GM23338 (cell line): Measurements from ENCODE around the gene GPR141.

ENCODE experiments used
- EZH2phosphoT487 ChIP-seq: fragments of 200-600 bp; sonication (generic); IDR thresholded peaks from one replicate; pipeline ENCODE4 v1.8.1; 2018; ENCODE audit warnings: antibody characterized with exemption; ENCODE audit not compliant: unreplicated experiment
- TF ChIP-seq, protein P1 (sequence below): IDR thresholded peaks from one replicate; pipeline ENCODE4 v1.6.1; 2018; ENCODE audit warnings: antibody characterized with exemption; ENCODE audit not compliant: unreplicated experiment

DNA sequence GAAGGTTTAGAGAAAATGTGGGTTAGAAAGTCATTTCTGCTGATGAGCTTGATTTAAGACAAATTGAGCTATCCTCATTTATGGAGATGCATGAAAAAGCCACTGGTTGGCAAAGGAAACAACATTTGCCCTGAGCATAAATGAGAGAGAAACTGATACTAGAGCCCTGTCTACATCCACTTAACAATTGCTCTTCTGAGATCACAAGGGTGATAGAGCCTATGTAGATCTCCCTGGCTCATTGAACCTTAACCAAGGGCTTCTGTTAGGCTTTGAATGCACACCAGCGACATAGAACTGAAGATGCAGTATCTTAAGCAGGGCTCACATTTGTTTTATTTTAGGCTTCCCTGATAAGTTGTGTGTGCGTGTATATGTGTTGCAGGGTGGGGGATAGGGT lies 35.0 kb downstream of the GPR141 start:
- TF ChIP-seq, protein P1, sequence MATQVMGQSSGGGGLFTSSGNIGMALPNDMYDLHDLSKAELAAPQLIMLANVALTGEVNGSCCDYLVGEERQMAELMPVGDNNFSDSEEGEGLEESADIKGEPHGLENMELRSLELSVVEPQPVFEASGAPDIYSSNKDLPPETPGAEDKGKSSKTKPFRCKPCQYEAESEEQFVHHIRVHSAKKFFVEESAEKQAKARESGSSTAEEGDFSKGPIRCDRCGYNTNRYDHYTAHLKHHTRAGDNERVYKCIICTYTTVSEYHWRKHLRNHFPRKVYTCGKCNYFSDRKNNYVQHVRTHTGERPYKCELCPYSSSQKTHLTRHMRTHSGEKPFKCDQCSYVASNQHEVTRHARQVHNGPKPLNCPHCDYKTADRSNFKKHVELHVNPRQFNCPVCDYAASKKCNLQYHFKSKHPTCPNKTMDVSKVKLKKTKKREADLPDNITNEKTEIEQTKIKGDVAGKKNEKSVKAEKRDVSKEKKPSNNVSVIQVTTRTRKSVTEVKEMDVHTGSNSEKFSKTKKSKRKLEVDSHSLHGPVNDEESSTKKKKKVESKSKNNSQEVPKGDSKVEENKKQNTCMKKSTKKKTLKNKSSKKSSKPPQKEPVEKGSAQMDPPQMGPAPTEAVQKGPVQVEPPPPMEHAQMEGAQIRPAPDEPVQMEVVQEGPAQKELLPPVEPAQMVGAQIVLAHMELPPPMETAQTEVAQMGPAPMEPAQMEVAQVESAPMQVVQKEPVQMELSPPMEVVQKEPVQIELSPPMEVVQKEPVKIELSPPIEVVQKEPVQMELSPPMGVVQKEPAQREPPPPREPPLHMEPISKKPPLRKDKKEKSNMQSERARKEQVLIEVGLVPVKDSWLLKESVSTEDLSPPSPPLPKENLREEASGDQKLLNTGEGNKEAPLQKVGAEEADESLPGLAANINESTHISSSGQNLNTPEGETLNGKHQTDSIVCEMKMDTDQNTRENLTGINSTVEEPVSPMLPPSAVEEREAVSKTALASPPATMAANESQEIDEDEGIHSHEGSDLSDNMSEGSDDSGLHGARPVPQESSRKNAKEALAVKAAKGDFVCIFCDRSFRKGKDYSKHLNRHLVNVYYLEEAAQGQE: no peak
- TF ChIP-seq EZH2phosphoT487: no peak
